Activated naive CD4-positive, alpha-beta T cell treated with anti-CD3 and anti-CD28 coated beads for 36 hours (primary cell): ENCODE data around the gene ACRBP. TPM values are rescaled to one million over a fixed set of nuclear protein-coding genes. Genes with fewer than 3 reads are reported as not detected.

Source experiments
- CTCF ChIA-PET: fragments of 350-600 bp; sonication (Branson Sonifier 250); formaldehyde crosslinking; loops from one replicate; lab custom pipeline; 2021; ENCODE audit warnings: antibody characterized with exemption; lab: Charles Lee
- DNase-seq: peaks from one replicate; pipeline ENCODE4 v3.0.0-alpha.2; 2020
- H3K27ac Mint-ChIP-seq: one replicate; pipeline ENCODE4 v1.8.0; 2021; ENCODE audit warnings: mild to moderate bottlenecking, mixed read lengths
- H3K27me3 Mint-ChIP-seq: one replicate; pipeline ENCODE4 v1.8.0; 2021; ENCODE audit warnings: low read depth, mixed read lengths
- H3K36me3 Mint-ChIP-seq: one replicate; pipeline ENCODE4 v1.8.0; 2021; ENCODE audit warnings: low read depth, mixed read lengths
- H3K4me1 Mint-ChIP-seq: one replicate; pipeline ENCODE4 v1.8.0; 2021; ENCODE audit warnings: low read depth, mixed read lengths
- H3K4me3 Mint-ChIP-seq: one replicate; pipeline ENCODE4 v1.8.0; 2021; ENCODE audit warnings: mild to moderate bottlenecking, moderate library complexity, mixed read lengths
- H3K9me3 Mint-ChIP-seq: one replicate; pipeline ENCODE4 v1.8.0; 2021; ENCODE audit warnings: mixed read lengths
- intact Hi-C: fragments of 100-400 bp; cut with micrococcal nuclease; formaldehyde crosslinking; loops from one replicate; pipeline ENCODE4 v1.15.1; 2023
- total RNA-seq, 2 experiments: library from RNA; stranded (reverse); gene quantifications; one replicate each; pipeline ENCODE4 v1.2.3, GENCODE V29; 2021

Gene ACRBP
- total RNA-seq, 2 experiments from 2014 or later = 2.3 to 2.4 TPM

- Mint-ChIP-seq H3K4me1 (no peaks in the 10 kb centered on the region), H3K36me3 (peaks cover 56% of the 10 kb centered on the region), H3K4me3 (no peak overlapping the region), H3K9me3 (no peaks in the 10 kb centered on the region), H3K27me3 (no peaks in the 10 kb centered on the region), H3K27ac (no peak overlapping the region)
- CTCF ChIA-PET = interaction anchor here (0.6 to 3.1 kb wide), 2 partner anchors 13 to 119 kb away, joined by 3 to 12 read pairs; no protein-coding TSS in a partner anchor
- no peak for DNase-seq
- intact Hi-C loops = no loop called here
Observed at GRCh38 chr12:6672143-6672542, 24.9 kb upstream of the ACRBP start.

- CTCF ChIA-PET = interaction anchor here (1.1 to 2.6 kb wide), 4 partner anchors 16 to 65 kb away, joined by 3 to 10 read pairs (median 4); no protein-coding TSS in a partner anchor
- Mint-ChIP-seq H3K4me3 (no peak overlapping the region), H3K27ac (no peak overlapping the region), H3K36me3 (peaks cover 38% of the 10 kb centered on the region), H3K27me3 (no peaks in the 10 kb centered on the region), H3K4me1 (peaks cover 11% of the 10 kb centered on the region), H3K9me3 (no peaks in the 10 kb centered on the region)
- DNase-seq = peak; percentile 14
- intact Hi-C loops = no loop called here
Observed at GRCh38 chr12:6667559-6668210, 20.5 kb upstream of the ACRBP start.

GRCh38 chr12:6666211-6666610 lies 19.0 kb upstream of the ACRBP start:
- Mint-ChIP-seq H3K36me3 (peaks cover 29% of the 10 kb centered on the region), H3K9me3 (no peaks in the 10 kb centered on the region), H3K4me3 (no peak overlapping the region), H3K4me1 (peaks cover 19% of the 10 kb centered on the region), H3K27ac (no peak overlapping the region), H3K27me3 (no peaks in the 10 kb centered on the region)
- DNase-seq = no peak
- intact Hi-C loops = no loop called here
- CTCF ChIA-PET = interaction anchor here (3.0 kb wide), 1 partner anchor 46 kb away, joined by 20 read pairs; no protein-coding TSS in a partner anchor

GRCh38 chr12:6664902-6665301 lies 17.7 kb upstream of the ACRBP start:
- Mint-ChIP-seq H3K9me3 (no peaks in the 10 kb centered on the region), H3K36me3 (peaks cover 21% of the 10 kb centered on the region), H3K4me3 (no peak overlapping the region), H3K4me1 (peaks cover 21% of the 10 kb centered on the region), H3K27me3 (no peaks in the 10 kb centered on the region), H3K27ac (no peak overlapping the region)
- intact Hi-C loops = no loop called here
- CTCF ChIA-PET = interaction anchor here (0.6 to 3.0 kb wide), 6 partner anchors 19 to 100 kb away, joined by 3 to 20 read pairs (median 4); no protein-coding TSS in a partner anchor
- DNase-seq = no peak

DNA sequence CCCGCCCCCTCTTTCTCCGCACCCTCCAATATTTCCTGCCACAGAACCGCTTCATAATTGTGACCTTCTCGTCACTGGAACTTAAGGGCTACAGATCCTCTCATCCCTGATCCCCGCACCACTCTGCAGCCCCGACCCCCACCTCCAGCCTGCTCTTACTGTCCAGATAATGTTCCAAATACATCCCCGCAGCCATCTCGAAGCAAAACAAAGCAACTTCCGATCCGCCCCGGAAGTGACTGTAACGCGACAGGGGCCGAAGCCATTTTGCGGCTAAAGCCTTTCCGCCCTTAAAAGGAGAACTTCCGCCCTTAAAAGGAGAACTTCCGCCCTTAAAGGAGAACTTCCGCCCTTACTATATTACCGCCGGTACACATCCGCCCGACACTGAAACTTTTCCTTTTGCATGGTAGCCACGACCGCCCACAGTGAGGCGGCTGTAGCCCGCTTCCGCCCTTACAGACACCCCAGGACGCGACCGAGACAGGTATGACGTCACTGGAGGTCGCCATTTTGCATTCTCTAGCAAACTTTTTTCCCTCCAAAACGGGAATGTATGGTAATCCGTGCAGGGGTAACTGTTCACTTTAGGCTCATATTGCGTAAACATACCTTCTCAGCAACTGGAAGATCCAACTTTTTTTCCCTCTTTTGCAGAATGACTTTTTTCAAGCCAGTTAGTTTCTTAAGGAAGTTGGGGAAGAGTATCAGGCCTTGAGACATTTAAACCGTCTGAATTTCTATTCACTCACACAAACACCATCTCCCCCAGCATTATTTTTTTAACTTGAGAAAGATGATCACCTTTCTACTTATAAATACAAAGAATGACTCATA lies 15.9 kb upstream of the ACRBP start, which contains the start of gene ING4:
TSS of gene ING4 (minus strand) at position 214 of the 837 bp plus-strand sequence. CDS start at position 196, 18 bp downstream.
- intact Hi-C loops = loop anchor here (1.0 kb wide), 12 partner anchors 21 to 307 kb away; partner anchors contain the start of genes CD4, CHD4, COPS7A and EMG1
- Mint-ChIP-seq H3K27ac (peak within 1 kb of the TSS; percentile 88), H3K9me3 (no peaks in the 10 kb centered on the region), H3K4me1 (peaks cover 25% of the 10 kb centered on the region), H3K36me3 (peaks cover 10% of the 10 kb centered on the region), H3K27me3 (no peaks in the 10 kb centered on the region), H3K4me3 (peak within 1 kb of the TSS; percentile 86)
- DNase-seq = peak; percentile 99
- CTCF ChIA-PET = interaction anchor here (1.1 to 3.0 kb wide), 2 partner anchors 43 to 102 kb away, joined by 6 to 20 read pairs; no protein-coding TSS in a partner anchor

GRCh38 chr12:6662602-6662905 lies 15.3 kb upstream of the ACRBP start:
- Mint-ChIP-seq H3K27me3 (no peaks in the 10 kb centered on the region), H3K27ac (peak overlapping the region; percentile 88), H3K4me1 (peaks cover 25% of the 10 kb centered on the region), H3K4me3 (peak overlapping the region; percentile 86), H3K9me3 (no peaks in the 10 kb centered on the region), H3K36me3 (peaks cover 4% of the 10 kb centered on the region)
- CTCF ChIA-PET = no interaction called here
- DNase-seq = no peak
- intact Hi-C loops = no loop called here

- no peak for DNase-seq
- Mint-ChIP-seq H3K9me3 (no peaks in the 10 kb centered on the region), H3K4me1 (peaks cover 6% of the 10 kb centered on the region), H3K27ac (no peak overlapping the region), H3K4me3 (no peak overlapping the region), H3K36me3 (peaks cover 1% of the 10 kb centered on the region), H3K27me3 (no peaks in the 10 kb centered on the region)
- CTCF ChIA-PET = interaction anchor here (0.6 to 0.7 kb wide), 2 partner anchors 25 to 32 kb away, joined by 3 to 4 read pairs; no protein-coding TSS in a partner anchor
- intact Hi-C loops = no loop called here
Observed at GRCh38 chr12:6653987-6654386, 6.8 kb upstream of the ACRBP start.

- CTCF ChIA-PET = no interaction called here
- Mint-ChIP-seq H3K36me3 (no peaks in the 10 kb centered on the region), H3K9me3 (no peaks in the 10 kb centered on the region), H3K27me3 (no peaks in the 10 kb centered on the region), H3K4me3 (no peak overlapping the region), H3K27ac (no peak overlapping the region), H3K4me1 (peaks cover 2% of the 10 kb centered on the region)
- DNase-seq = no peak
- intact Hi-C loops = no loop called here
Observed at GRCh38 chr12:6653342-6653741, 6.1 kb upstream of the ACRBP start.

DNA sequence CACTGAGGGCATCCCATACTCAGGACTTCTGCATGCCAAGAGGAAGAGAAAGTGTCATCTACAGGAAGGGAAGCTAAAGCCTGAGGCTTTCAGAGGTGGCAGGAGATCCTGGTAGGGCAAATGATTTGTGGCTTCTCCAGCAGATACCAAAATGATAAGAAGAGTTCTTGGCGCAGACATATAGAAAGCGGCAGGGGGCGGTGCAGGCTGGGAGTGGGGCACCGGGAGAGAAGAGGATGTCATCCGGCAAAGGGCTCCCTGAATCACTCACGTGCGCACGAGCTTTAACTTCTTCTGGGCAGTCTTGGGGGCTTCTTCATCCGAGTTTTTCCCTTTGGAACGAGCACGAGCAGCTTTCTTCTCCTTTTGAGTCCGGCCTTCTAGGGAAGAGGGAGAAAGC lies 5.2 kb upstream of the ACRBP start:
- Mint-ChIP-seq H3K4me1 (peaks cover under 1% of the 10 kb centered on the region), H3K9me3 (no peaks in the 10 kb centered on the region), H3K4me3 (no peak overlapping the region), H3K36me3 (no peaks in the 10 kb centered on the region), H3K27ac (no peak overlapping the region), H3K27me3 (no peaks in the 10 kb centered on the region)
- DNase-seq = no peak
- intact Hi-C loops = no loop called here
- CTCF ChIA-PET = no interaction called here

DNA sequence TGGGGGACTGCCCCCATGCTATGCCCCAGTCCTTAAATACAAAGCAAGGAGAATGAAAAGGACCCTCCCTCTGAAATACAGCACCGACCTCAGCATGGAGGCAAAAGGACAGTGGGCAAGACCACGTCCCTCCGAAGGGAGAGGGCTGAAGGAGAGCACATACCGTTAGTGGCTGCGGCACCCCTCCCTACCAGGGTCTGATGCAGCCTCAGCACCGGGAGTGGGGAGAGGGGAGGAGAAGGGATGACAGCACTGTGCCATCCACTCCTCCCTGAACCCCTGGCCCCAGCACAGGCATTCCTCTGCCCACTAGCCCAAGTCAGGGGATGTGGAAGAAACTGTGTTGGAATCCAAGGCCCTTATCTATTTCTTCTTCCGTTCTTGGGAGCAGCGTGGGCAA lies 3.6 kb upstream of the ACRBP start:
- Mint-ChIP-seq H3K9me3 (no peaks in the 10 kb centered on the region), H3K4me1 (peaks cover 6% of the 10 kb centered on the region), H3K27ac (no peak overlapping the region), H3K36me3 (peaks cover 2% of the 10 kb centered on the region), H3K4me3 (no peak overlapping the region), H3K27me3 (no peaks in the 10 kb centered on the region)
- intact Hi-C loops = no loop called here
- CTCF ChIA-PET = interaction anchor here (1.0 kb wide), 1 partner anchor 30 kb away, joined by 3 read pairs; no protein-coding TSS in a partner anchor
- no peak for DNase-seq

- Mint-ChIP-seq H3K4me3 (peak overlapping the region; percentile 72), H3K27me3 (no peaks in the 10 kb centered on the region), H3K27ac (no peak overlapping the region), H3K36me3 (peaks cover 10% of the 10 kb centered on the region), H3K4me1 (peaks cover 6% of the 10 kb centered on the region), H3K9me3 (peaks cover 10% of the 10 kb centered on the region)
- intact Hi-C loops = no loop called here
- CTCF ChIA-PET = interaction anchor here (4.2 kb wide), 1 partner anchor 26 kb away, joined by 30 read pairs; no protein-coding TSS in a partner anchor
- no peak for DNase-seq
Observed at GRCh38 chr12:6646276-6647082, 753 bp downstream of the ACRBP start.
